K562 (cell line): ENCODE data around the gene RNF166. TPM values are rescaled to one million over a fixed set of nuclear protein-coding genes. Genes with fewer than 3 reads are reported as not detected.
A peak's percentile ranks its signal among the peaks of the same experiment; 100 is the strongest.

Source experiments
- HDAC2 ChIP-seq: fragments of 450-650 bp; IDR thresholded peaks from 2 replicates; pipeline ENCODE4 v1.6.1; 2016; ENCODE audit warnings: mild to moderate bottlenecking
- IRF1 ChIP-seq: sonication (generic); formaldehyde crosslinking; IDR thresholded peaks from 2 replicates; pipeline ENCODE4 v1.8.0; 2022; ENCODE audit warnings: missing genetic modification reagents, mild to moderate bottlenecking, borderline replicate concordance
- MLLT1 ChIP-seq, 2 experiments: fragments of 450-650 bp; IDR thresholded peaks; 2 replicates each; pipeline ENCODE4 v1.6.1; 2016
- NFIC ChIP-seq: fragments of 450-650 bp; IDR thresholded peaks from 2 replicates; pipeline ENCODE4 v1.6.1; 2017; ENCODE audit warnings: mild to moderate bottlenecking, inconsistent platforms
- RB1 ChIP-seq: fragments of 450-650 bp; IDR thresholded peaks from 2 replicates; pipeline ENCODE4 v1.6.1; 2017; ENCODE audit warnings: low read depth, mild to moderate bottlenecking
- TAF15 ChIP-seq: fragments of 200-400 bp; formaldehyde crosslinking; IDR thresholded peaks from 2 replicates; pipeline ENCODE4 v1.6.1; 2017; ENCODE audit warnings: mild to moderate bottlenecking, low read depth, low read length, moderate library complexity
- ZBTB33 ChIP-seq: sonication (generic); formaldehyde crosslinking; IDR thresholded peaks from 2 replicates; pipeline ENCODE4 v1.8.1; 2023; ENCODE audit warnings: mild to moderate bottlenecking, missing genetic modification reagents
- ZNF609 ChIP-seq: sonication (generic); formaldehyde crosslinking; IDR thresholded peaks from 2 replicates; pipeline ENCODE4 v1.8.1; 2023; ENCODE audit warnings: missing genetic modification reagents, mild to moderate bottlenecking, borderline replicate concordance
- polyA plus RNA-seq, 8 experiments: library from polyadenylated mRNA; depleted of rRNA in 4 of 8; stranded (reverse) in 5 of 8; unstranded in 3 of 8; fragments of >200 nt; fragmentation: Nextera tagmentation in 2 of 8; fragmentation: Illumina TruSeq in 1 of 8; extraction: Ambion mirVana in 2 of 8; extraction: Trizol in 1 of 8; gene quantifications; 2 replicates each; pipeline versions ENCODE4 v1.2.1 to v1.2.3, GENCODE V29; 2011 to 2014; ENCODE audit warnings: inconsistent platforms in 1 of 8, missing spikeins in 1 of 8
- total RNA-seq, 7 experiments: library from RNA; depleted of rRNA in 6 of 7; stranded (reverse); fragments of >200 nt in 6 of 7; fragmentation: Illumina TruSeq in 2 of 7; extraction: Trizol in 2 of 7; gene quantifications; 2 replicates each; pipeline versions ENCODE4 v1.2.1 to v1.2.3, GENCODE V29; 2011 to 2021; ENCODE audit warnings: low replicate concordance in 1 of 7

RNF166 gene
- total and polyA plus RNA-seq, 9 of the 15 experiments (the other 6 are each of a cell fraction or from before 2014, with no cell fraction given), result 0.56 to 60.3 (median 19.5) TPM

GRCh38 chr16:88715312-88716190 is 9.3 kb upstream of the RNF166 start (continued):
- no peak for TF ChIP-seq ZNF609 (CRISPR knock-in tag)
- peak; percentile 85 for TF ChIP-seq ZBTB33
- TF ChIP-seq MLLT1 (IDR thresholded peaks at IDR 0.05), result peak in 1 of 2 experiments; percentile 86; a peak in 2 of 4 replicates
- no peak for TF ChIP-seq TAF15
- no peak for TF ChIP-seq NFIC
- no peak for TF ChIP-seq RB1
- TF ChIP-seq HDAC2, result no peak
- no peak for TF ChIP-seq IRF1 (CRISPR knock-in tag)
